C1 segment of cervical spinal cord (tissue), 14 donors: ENCODE measurements around the gene PDK4.

Experiments
- DNase-seq, 14 donors: peaks; one replicate each; lab custom pipeline; 2025; lab: John Stamatoyannopoulos, UW

PDK4 gene

DNA sequence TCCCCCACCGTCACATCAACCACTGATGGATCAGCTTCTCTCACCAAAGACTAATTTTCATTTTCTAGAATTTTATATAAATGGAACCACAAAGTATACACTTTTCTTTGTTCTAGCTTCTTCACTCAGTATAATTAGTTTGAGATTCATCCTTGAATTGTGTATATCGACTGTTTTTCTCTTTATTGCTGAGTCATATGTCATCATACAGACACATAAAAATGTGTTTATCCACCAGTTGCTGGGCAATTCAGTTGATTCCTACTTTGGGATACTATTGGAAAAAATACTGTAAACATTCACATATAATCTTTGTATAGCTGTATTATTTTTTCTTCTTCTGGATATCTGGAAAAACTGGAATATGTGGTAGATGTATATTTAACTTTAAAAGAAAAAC is 26.6 kb downstream of the PDK4 start:
- no peak for DNase-seq

DNA sequence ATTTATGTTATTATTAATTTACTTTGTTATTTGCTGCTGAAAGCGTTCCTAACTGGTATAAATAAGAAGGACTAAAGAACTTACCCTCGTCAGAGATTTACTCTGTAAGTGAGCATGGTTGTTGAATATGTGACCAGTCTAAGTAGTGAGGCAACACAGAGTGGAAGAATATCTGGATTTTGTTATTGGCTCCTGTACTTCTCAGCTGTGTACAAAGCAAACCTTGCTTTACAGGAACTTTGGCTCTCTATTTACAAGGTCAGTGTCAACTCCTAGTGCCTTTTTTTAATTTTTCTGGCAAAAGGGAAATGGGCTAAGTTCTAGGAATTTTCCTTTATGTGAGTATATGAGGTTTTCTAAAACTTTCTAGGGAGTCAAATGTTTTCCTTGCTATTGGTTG is 35.6 kb downstream of the PDK4 start:
- DNase-seq, result no peak

DNA sequence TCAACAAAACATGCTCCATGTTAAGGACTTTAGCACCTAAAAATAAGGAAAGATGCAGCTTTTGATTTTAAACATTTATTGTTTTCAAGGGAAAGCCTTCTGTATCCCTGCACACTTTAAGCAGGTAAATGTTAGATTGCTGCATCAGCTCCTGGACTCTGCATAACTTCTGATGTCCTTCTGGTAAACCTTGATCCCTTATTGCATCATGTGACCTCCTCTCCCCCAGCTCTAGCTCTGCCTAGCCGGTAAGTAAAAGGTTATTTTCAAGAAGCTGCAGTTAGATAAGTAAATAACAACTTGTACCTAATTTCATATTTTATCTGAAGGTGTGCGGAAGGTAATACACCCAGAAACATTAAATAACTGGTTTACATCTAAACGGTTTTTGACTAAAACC is 37.5 kb downstream of the PDK4 start:
- DNase-seq, result no peak

DNA sequence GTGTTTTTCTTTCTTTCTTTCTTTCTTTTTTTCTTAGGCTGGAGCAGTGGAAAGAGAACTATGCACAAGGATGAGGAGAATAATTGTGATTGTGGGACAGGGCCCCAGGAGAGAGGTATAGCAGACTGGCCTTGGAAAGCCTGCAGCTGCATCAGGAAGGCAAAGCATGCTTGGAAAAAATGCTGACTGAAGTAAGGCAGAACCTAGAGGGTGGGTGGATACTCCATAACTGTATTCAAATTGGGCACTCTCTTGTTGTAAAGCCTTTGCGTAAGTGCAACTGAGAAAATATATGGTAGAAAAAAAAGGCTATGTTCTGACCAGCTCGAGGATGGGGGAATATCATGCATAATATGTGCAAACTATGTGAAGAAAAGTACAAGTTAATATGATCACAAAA is 39.5 kb downstream of the PDK4 start:
- no peak for DNase-seq

DNA sequence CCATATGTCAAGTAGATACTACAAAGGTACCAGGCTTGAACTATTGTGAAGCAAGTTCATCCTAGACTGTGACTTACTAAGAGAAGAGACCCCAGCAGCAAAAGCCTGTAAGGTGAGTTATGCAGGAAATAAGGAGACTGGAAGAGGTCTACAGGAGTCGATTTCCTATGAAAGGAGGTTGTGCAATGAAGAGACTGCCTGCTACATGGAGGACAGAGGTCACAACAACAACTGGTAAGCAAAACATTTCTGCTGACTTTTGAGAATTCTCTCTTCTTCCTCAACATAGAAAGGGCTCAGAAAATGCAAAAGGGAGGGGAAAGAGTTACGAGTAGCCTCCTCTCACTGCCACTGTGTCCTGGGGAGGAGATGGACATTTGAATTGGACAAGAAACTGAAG is 42.4 kb downstream of the PDK4 start:
- DNase-seq, result no peak

DNA sequence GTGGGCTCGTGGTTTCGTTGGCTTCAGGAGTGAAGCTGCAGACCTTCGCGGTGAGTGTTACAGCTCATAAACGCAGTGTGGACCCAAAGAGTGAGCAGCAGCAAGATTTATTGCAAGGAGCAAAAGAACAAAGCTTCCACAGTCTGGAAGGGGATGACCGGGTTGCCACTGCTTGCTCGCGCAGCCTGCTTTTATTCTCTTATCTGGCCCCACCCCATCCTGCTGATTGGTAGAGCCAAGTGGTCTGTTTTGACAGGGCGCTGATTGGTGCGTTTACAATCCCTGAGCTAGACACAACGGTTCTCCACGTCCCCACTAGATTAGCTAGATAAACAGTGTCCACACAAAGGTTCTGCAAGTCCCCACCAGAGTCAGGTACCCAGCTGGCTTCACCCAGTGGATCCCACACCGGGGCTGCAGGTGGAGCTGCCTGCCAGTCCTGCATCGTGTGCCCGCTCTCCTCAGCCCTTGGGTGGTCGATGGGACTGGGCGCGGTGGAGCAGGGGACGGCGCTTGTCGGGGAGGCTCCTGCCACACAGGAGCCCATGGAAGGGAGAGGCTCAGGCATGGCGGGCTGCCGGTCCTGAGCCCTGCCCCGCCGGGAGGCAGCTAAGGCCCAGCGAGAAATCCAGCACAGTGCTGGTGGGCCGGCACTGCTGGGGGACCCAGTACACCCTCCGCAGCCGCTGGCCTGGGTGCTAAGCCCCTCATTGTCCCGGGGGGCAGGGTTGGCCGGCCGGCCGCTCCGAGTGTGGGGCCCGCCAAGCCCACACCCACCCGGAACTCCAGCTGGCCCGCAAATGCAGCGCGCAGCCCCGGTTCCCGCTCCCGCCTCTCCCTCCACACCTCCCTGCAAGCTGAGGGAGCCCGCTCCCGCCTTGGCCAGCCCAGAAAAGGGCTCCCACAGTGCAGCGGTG is 44.0 kb downstream of the PDK4 start:
- DNase-seq, result peak in 1 of 14 donors; percentile 3

DNA sequence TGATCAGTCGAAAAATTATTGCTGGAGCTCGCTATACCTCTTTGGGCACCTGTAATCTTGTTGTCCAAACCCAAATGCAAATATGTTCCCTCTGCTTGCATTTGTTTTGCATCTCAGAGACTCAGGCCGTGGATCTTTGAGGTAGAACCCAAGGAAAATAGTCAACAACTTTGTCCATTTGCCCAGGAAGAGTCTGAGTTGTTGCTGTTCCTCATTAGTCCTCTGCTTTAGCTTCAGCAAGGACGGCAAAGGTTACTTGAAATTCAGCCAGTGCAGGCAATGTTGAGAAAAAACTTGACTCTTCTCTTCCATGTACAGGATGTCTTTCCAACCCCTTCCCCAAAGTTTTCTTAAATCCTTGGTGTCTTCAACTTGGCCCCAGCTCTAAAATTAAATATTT is 45.8 kb downstream of the PDK4 start:
- peak in 1 of 14 donors; percentile 79 for DNase-seq

DNA sequence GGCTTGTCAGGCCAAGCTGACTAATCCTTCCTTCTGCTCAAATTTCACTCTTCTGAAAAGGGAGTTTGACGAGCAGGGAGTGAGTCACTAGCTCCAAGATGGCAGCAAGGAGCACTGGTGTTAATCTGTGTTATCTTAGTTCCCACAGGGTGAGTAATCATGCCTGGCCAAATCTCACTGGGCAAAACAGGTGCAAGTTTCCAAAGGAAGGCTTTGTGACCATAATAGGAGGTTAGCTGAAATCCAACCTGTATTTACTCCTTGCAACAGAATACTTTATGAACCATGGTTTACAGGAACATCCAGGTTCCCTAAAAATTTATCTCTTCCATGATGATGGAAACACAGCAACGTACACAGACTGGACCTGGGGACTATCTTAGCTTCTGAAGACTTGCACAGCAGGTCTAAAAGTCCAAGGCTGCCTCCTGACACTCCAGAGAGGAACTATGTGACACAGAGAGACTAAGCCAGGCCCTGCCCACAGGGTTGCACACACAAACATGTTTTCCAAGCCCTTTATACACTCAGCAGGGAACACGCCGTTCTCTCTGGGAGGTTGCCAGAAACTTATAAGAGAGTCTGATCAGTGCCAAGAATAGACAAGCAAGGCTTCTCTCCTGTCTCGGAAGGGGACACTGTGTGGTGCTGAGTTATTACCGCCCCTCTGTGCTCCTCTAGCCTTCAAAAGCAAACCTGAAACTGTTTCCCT is 46.3 kb downstream of the PDK4 start:
- DNase-seq, result peak in 13 of 14 donors; percentile 9 to 91 (median 75)

DNA sequence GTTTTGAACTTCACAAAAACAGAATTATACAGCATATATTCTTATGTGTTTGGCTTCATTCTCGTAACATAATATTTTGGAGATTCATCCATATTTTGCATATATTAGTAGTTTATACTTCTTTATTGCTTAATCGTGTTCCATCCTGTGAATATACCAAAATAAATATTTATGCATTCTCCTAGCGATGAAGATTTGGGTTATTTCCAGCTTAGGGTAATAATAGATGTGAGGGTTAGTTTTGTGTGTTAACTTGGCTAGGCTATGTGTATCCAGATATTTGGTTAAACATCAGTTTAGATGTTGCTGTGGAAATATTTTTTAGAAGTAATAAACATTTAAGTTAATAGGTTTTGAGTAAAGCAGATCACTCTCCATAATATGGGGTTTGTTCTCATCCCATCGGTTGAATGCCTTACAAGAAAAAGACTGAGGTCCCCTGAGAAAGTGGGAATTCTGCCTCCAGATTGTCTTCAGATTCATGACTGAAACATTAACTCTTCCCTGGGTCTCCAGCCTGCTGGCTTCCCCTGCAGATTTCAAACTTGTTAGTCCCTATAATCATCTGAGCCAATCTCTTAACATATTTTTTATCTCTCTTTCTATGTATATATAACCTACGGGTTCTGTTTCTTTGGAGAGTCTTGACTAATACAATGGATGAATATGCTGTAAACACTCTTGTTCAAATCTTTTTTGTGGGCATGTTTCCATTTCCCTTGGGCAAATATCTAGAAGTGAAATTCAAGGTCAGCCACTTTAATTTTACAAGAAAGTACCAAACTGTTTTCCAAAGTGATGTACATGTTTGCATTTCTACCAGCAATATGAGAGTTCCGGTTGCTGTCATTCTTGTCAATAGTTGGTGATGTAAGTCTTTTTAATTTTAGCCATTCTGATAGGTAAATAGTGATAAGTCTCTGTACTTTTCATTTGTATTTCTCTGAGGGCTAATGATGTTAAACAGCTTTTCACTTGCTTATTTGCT is 48.7 kb downstream of the PDK4 start:
- no peak for DNase-seq

DNA sequence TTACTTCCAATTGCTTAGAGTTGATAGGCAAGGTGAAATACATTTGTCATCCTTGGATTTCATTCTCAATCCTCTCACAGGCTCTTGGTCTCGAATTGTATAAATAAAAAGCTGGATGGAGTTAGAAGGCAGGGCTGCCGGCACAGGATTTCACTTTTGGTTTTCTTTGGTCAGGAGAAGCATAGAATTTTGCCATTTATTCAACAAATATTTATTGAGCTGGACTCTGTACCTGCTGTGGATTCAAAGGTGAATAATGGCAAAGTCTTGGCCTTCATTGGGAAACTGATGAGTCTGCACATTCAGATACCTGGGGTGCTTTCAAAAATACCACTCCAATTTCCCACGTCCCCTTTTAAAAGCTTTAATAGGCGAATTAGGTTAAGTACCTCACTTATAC is 49.7 kb downstream of the PDK4 start:
- DNase-seq, result peak in 1 of 14 donors; percentile 13

DNA sequence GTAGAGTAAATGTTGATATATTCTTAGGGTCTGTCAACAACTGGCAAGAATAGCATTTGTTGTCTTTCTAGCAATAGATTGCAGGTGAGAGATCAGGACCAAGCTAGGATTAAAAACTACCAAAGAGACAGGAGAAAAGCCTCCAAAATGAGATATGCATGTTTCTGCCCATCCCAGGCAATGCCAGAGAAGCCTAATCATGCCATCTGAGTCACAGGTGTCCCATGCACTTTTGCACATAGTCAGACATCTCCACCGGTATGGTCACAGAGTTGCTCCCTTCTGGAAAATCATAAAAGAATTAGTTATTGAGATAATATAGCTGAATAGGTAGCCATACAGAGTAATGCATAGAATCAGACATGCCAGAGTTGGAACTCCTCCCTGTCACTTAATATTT is 50.6 kb downstream of the PDK4 start:
- no peak for DNase-seq

DNA sequence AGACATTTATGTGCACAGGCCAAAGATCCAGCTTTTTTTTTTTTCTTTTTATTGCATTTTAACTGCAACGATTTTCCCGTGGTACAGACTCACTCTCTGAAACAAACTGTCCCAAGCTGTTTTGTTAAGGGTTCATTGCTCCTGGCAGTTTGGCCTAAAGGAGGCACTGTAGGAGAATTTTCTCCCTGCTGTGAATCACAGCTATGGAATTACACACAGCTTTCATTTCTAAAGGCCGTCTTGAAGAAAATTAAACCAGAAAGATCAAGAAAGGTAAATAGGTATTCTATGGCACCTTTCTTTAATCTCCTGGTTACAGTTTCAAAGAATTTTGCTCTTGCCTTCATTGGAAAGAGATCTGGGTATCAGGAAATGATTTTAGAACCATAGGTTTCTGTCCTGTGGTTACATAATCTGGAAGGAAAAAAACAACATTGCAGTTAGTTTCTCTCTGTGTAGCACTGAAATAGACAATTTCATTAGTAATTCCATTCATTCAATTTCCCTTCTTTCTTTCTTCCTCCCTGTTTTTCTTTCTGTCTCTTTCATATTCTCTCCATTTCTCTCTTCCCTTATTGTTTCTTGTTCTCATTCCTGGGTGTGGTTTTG is 51.2 kb downstream of the PDK4 start:
- peak in 7 of 14 donors; percentile 6 to 46 (median 31) for DNase-seq

DNA sequence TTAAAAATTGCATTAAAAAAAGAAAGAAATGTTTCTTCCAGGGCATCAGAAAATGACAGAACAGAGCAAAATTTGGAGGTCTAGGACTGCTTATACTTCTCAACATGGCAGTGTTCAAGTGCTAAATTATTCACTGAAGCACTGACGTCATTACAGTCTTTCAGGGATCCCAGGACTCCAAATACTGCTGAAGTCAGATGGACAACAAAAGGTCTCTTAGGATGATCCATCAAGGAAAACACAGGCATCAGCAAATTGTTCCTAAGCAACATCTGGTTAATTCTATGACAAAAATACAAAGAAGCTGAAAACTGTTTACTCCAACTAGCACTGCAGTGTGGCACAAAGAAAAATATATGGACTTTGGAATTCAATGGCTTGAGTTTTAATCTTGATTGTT is 52.1 kb downstream of the PDK4 start:
- DNase-seq, result no peak

DNA sequence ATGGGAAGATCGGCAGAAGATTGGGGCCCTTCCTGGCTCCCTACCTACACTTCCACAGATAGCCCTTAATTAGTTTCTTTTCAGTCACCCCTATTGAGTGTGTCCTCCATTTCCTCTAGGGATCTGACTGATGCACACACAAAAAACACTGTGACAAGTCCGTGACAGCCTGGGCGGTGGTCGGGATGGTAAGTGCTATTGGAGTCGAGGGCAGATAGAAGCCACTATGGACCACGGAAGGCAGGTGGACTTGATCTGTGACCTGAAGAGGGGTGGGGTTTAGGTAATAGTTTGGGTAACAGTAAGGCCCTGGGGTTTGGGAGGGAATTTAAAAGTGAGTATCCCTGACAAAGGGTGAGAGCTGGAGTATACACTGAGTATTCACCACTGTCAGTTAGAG is 53.0 kb downstream of the PDK4 start:
- DNase-seq, result no peak

DNA sequence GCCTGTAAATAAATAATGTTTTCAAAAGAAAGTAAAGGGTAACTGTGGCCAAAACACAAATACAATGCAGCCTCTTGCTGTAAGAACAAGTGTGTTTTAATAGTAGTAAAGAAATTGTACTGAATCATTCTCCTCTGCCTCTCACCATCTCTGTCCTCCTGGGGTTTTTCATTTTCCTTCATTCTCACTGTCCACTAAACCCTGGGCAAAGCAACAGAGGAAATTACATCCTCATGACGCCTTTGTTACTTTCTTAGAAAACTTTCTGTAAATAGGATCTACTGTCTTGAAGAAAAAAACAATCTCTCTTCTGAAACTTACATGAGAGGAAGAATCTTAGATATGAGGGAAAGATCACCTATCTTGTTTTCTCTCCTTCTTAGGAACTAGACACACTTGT is 56.0 kb downstream of the PDK4 start:
- no peak for DNase-seq

DNA sequence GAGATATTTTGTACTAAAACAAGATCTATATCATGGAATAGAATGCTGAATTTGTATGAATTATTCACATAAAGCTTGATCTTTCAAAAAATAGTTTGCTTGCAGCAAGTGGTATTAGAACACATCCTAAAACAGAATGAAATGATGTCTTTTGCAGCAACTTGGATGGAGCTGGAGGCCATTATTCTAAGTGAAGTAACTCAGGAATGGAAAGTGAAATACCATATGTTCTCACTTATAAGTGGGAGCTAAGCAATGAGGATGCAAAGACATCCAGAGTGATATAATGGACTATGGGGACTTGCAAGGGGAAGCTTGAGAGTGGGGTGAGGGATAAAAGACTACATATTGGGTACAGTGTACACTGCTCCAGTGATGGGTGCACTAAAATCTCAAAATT is 56.9 kb downstream of the PDK4 start:
- no peak for DNase-seq

DNA sequence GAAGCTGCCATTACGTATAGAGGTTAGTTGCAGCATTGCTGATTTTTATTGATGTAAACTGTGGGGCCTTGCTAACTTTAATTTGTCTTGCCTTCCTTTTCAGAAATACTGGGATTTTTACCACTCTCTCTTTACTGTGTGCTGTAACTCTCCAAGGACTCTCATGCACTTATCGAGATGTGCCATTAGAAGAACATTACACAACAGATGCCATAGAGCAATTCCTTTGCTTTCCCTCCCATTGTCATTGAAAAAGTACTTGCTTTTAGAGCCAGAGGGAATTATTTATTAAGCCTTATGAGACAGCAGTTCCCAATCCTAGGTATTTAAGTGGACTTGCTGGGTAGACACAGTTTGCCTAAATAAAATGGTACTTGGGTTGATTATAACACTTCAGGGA is 58.8 kb downstream of the PDK4 start:
- DNase-seq, result no peak

DNA sequence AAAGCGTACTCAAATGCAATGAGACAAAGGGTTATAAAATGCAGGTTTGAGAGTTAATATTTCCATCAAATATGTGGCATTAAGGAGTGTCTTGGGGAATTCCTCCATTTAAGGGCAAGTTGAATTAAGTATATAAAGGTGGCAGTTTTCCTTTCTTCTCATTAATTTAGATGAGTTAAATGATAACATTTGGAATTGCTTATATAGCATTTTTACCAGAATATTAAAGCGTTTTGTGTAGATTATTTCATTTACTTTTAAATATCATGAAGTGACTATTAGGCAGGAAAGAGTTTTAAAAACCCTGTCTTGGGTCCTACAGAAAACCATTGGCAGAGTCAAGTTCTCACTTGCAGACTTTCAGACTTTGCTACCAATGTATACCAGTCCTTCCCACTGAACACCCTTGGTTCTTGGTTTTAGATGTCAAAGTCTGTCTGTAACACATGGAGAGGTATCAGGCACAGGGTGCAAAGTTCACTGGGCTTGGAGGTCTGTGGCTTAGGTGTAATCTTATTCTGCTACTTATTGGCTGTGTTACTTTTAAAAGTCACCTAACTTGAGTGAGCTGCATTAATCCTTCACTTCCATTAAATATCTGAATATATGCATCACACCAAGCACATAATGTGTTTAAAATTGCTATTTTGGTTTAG is 59.5 kb downstream of the PDK4 start:
- DNase-seq, result no peak

DNA sequence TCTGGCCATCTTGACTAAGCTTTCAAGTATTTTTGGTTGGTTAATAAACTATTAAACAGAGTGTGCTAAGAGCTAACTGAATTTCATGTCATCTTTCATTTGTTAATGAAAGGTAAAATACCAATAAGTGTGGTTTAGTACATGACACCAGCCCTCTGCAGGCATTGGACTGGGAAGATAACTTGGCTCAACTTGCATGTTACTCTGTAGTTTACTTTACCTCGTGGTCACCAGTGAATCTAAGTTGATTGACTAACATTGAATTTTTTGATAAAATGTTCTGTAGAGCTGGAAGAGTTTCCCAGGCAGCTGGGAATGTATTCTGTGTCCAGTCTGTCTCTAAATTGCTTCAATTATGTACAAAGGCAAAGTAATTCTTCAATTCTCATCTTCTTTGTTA is 60.7 kb downstream of the PDK4 start:
- no peak for DNase-seq

DNA sequence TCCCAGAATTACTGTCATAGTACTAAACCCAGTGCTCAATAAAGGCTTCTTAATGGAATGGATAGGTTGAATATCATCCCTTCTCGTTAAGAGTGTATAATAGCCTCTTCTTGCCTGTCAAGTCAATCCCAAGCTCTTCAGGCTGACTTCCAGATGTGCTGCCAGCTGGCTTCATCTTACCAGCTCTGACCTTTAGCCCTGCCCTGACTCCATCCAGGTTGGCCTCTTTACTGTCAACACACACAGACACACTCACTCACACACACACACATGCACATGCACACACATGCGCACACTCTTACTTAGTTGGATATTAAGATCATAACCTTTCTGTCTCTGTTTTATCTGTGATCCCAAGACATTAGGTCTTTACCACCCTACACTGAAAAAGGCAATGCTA is 61.5 kb downstream of the PDK4 start:
- no peak for DNase-seq
